Spleen (tissue), 11 donors: Measurements from ENCODE around the gene SLC28A2. TPM values are rescaled to one million over a fixed set of nuclear protein-coding genes. Genes with fewer than 3 reads are reported as not detected.
"Not testable (repeated sequence)": the region's sequence is repeated elsewhere in the genome, so short reads cannot be mapped to it uniquely, and the experiment has no call there.

Experiments
- DNase-seq: peaks from one replicate; pipeline ENCODE4 v3.0.0-alpha.2; 2020
- H3K27ac ChIP-seq, 8 donors: fragments of 200-600 bp; sonication (generic) in 7 of 8; 1 replicate in 4 of 8; 2 replicates in 4 of 8; pipeline versions ENCODE4 v1.5.0 to v1.8.0; 2016 to 2021; ENCODE audit warnings: inconsistent platforms in 4 of 8, mild to moderate bottlenecking in 4 of 8, moderate library complexity in 1 of 8
- H3K27me3 ChIP-seq, 7 donors: fragments of 200-600 bp; sonication (generic) in 6 of 7; replicated peaks in 1 of 7; 1 replicate in 4 of 7; 2 replicates in 3 of 7; pipeline versions ENCODE4 v1.5.0 to v1.8.0; 2016 to 2021; ENCODE audit warnings: inconsistent platforms in 3 of 7, mild to moderate bottlenecking in 1 of 7
- H3K36me3 ChIP-seq, 6 donors: fragments of 200-600 bp; sonication (generic) in 5 of 6; 1 replicate in 4 of 6; 2 replicates in 2 of 6; pipeline versions ENCODE4 v1.5.0 to v1.8.0; 2016 to 2021; ENCODE audit warnings: inconsistent platforms in 2 of 6
- H3K4me1 ChIP-seq, 6 donors: fragments of 200-600 bp; sonication (generic) in 5 of 6; 1 replicate in 3 of 6; 2 replicates in 3 of 6; pipeline versions ENCODE4 v1.5.0 to v1.8.0; 2016 to 2021; ENCODE audit warnings: inconsistent platforms in 3 of 6
- H3K4me3 ChIP-seq, 8 donors: fragments of 200-600 bp; sonication (generic) in 7 of 8; 1 replicate in 4 of 8; 2 replicates in 4 of 8; pipeline versions ENCODE4 v1.5.0 to v1.8.0; 2016 to 2021; ENCODE audit warnings: inconsistent platforms in 4 of 8, mild to moderate bottlenecking in 4 of 8, moderate library complexity in 2 of 8
- H3K9me3 ChIP-seq, 8 donors: fragments of 200-600 bp; sonication (generic) in 7 of 8; 1 replicate in 4 of 8; 2 replicates in 4 of 8; pipeline versions ENCODE4 v1.5.0 to v1.8.0; 2016 to 2021; ENCODE audit warnings: inconsistent platforms in 4 of 8
- CTCF ChIP-seq, 11 experiments: fragments of 200-600 bp in 7 of 11; fragments of 450-650 bp in 4 of 11; sonication (generic) in 4 of 11; IDR thresholded peaks in 8 of 11; conservative IDR thresholded peaks in 3 of 11; 1 replicate in 7 of 11; 2 replicates in 4 of 11; pipeline versions ENCODE4 v1.4.0 to v1.8.0; 2016 to 2021; ENCODE audit warnings: antibody characterized with exemption in 11 of 11, inconsistent platforms in 4 of 11, mild to moderate bottlenecking in 1 of 11
- POLR2A ChIP-seq, 3 donors: fragments of 450-650 bp; IDR thresholded peaks; one replicate each; pipeline ENCODE4 v1.5.1; 2017; ENCODE audit warnings: antibody characterized with exemption in 3 of 3, mild to moderate bottlenecking in 1 of 3
- POLR2AphosphoS5 ChIP-seq, 3 donors: sonication (generic); formaldehyde crosslinking; IDR thresholded peaks; one replicate each; pipeline ENCODE4 v1.5.1; 2017; ENCODE audit warnings: antibody characterized with exemption in 3 of 3
- WGBS, 5 donors: extraction: QIAGEN DNeasy Blood & Tissue Kit in 3 of 5; methylation state at CpG; one replicate each; pipeline versions ENCODE4 v1.1.5 to v1.1.7; 2013 to 2018; 5-methylcytosine and 5-hydroxymethylcytosine counted together
- intact Hi-C: fragments of 100-400 bp; cut with DNase I; formaldehyde crosslinking; loops from one replicate; pipeline ENCODE4 v1.15.0; 2023; ENCODE audit warnings: low total_unique reads
- polyA plus RNA-seq, 3 donors: library from polyadenylated mRNA; stranded (reverse); fragments of 200-250 nt; gene quantifications; one replicate each; pipeline ENCODE4 v1.2.1, GENCODE V29; 2013
- total RNA-seq, 7 donors: library from RNA; depleted of rRNA in 3 of 7; stranded (reverse); fragments of >200 nt in 3 of 7; fragmentation: NEBNext Ultra II Directional in 4 of 7; extraction: Animal tissue kit (Norgen Biotek cat#: 25700) in 4 of 7; gene quantifications; one replicate each; pipeline versions ENCODE4 v1.1.0 to v1.2.1, GENCODE V29; 2016 to 2021
- donor health status: healthy with polysubstance abuse.
- donor health status: DM: no; HTN: no; CAD: no; lungs with moderate emphysema.
- donor health status: DM: no; HTN: no; CAD: no.
- donor health status: Bipolar disorder and iron deficiency.
- donor health status: healthy.
- donor health status: DM: no; HTN: no; CAD: no.
- donor health status: DM: yes; HTN: yes; CAD: no.

The SLC28A2 gene
- total and polyA plus RNA-seq, 10 donors = not detected

- 64 to 91% (median 84%) methylated on average over 2 of the region's 2 CpGs for whole genome bisulfite sequencing, 5 donors
- no peak for DNase-seq
- no peaks in the 10 kb centered on the region for H3K9me3 ChIP-seq
- no peaks in the 10 kb centered on the region for H3K4me1 ChIP-seq
- H3K27ac ChIP-seq = no peak overlapping the region
- no peak overlapping the region for H3K4me3 ChIP-seq
- no peaks in the 10 kb centered on the region for H3K36me3 ChIP-seq
- peaks cover 0 to 19% (median 0%) of the 10 kb centered on the region in 7 donors for H3K27me3 ChIP-seq
- TF ChIP-seq POLR2AphosphoS5 (IDR thresholded peaks at IDR 0.05) = no peak
- no peak for TF ChIP-seq CTCF (IDR thresholded peaks at IDR 0.05 in 8 of 11, conservative IDR thresholded peaks at IDR 0.05 in 3 of 11)
- no peak for TF ChIP-seq POLR2A (IDR thresholded peaks at IDR 0.05)
- intact Hi-C loops = loop anchor here (10.0 kb wide), 1 partner anchor 163 kb away; the partner anchor contains the start of genes DUOX1 and DUOXA1
Observed at GRCh38 chr15:45287390-45287956, 35.4 kb downstream of the SLC28A2 start.

- intact Hi-C loops = loop anchor here (10.0 kb wide), 1 partner anchor 164 kb away; the partner anchor contains the start of genes DUOX1 and DUOXA1
- no peak overlapping the region for H3K4me3 ChIP-seq
- WGBS, 5 donors = 71 to 84% (median 83%) methylated on average over 6 of the region's 6 CpGs
- H3K4me1 ChIP-seq = no peaks in the 10 kb centered on the region
- no peak overlapping the region for H3K27ac ChIP-seq
- TF ChIP-seq CTCF (IDR thresholded peaks at IDR 0.05 in 8 of 11, conservative IDR thresholded peaks at IDR 0.05 in 3 of 11) (no peak), POLR2AphosphoS5 (IDR thresholded peaks at IDR 0.05) (no peak), POLR2A (IDR thresholded peaks at IDR 0.05) (no peak)
- DNase-seq = no peak
- no peaks in the 10 kb centered on the region for H3K36me3 ChIP-seq
- peaks cover 0 to 12% (median 0%) of the 10 kb centered on the region in 7 donors for H3K27me3 ChIP-seq
- H3K9me3 ChIP-seq = no peaks in the 10 kb centered on the region
Observed at GRCh38 chr15:45288947-45289346, 36.9 kb downstream of the SLC28A2 start.

GRCh38 chr15:45291822-45292582 lies 40.0 kb downstream of the SLC28A2 start:
- DNase-seq = no peak
- Histone ChIP-seq H3K36me3 (no peaks in the 10 kb centered on the region), H3K27ac (no peak overlapping the region), H3K9me3 (peaks cover 0 to 6% (median under 1%) of the 10 kb centered on the region in 8 donors), H3K27me3 (no peaks in the 10 kb centered on the region), H3K4me1 (no peaks in the 10 kb centered on the region), H3K4me3 (no peak overlapping the region)
- TF ChIP-seq CTCF (IDR thresholded peaks at IDR 0.05 in 8 of 11, conservative IDR thresholded peaks at IDR 0.05 in 3 of 11) = no peak
- TF ChIP-seq POLR2AphosphoS5 (IDR thresholded peaks at IDR 0.05) = no peak
- TF ChIP-seq POLR2A (IDR thresholded peaks at IDR 0.05) = no peak
- 72 to 92% (median 84%) methylated on average over 7 to 9 of the region's 9 CpGs for WGBS, 5 donors
- intact Hi-C loops = no loop called here

- H3K27me3 ChIP-seq, H3K4me1 ChIP-seq, intact Hi-C loops, DNase-seq, H3K27ac ChIP-seq, H3K4me3 ChIP-seq, H3K36me3 ChIP-seq: not testable (repeated sequence)
- WGBS, 5 donors = 94 to 95% (median 94%) methylated on average over 15 to 18 of the region's 27 CpGs; no CpG with 5 or more reads in 2 of the 5 donors
- H3K9me3 ChIP-seq = peaks cover 0 to 20% (median 13%) of the 10 kb centered on the region in 8 donors
Observed at GRCh38 chr15:45293326-45293725, 41.3 kb downstream of the SLC28A2 start.

- DNase-seq, intact Hi-C loops, H3K36me3 ChIP-seq, H3K4me3 ChIP-seq, H3K4me1 ChIP-seq, H3K27ac ChIP-seq: not testable (repeated sequence)
- Histone ChIP-seq H3K9me3 (peaks cover 0 to 34% (median 23%) of the 10 kb centered on the region in 8 donors), H3K27me3 (peaks cover 0 to 12% (median 0%) of the 10 kb centered on the region in 7 donors)
- WGBS, 5 donors = 93 to 100% (median 96%) methylated on average over 2 of the region's 2 CpGs
Observed at GRCh38 chr15:45298964-45299378, 46.9 kb downstream of the SLC28A2 start.
